ENCODE results near the gene DRC7. TPM values are rescaled to one million over a fixed set of nuclear protein-coding genes. Genes with fewer than 3 reads are reported as not detected.

Gene DRC7
- total RNA-seq, 4 donors from 2014 or later, result 0.22 to 2.1 TPM; not detected in 2

DNA sequence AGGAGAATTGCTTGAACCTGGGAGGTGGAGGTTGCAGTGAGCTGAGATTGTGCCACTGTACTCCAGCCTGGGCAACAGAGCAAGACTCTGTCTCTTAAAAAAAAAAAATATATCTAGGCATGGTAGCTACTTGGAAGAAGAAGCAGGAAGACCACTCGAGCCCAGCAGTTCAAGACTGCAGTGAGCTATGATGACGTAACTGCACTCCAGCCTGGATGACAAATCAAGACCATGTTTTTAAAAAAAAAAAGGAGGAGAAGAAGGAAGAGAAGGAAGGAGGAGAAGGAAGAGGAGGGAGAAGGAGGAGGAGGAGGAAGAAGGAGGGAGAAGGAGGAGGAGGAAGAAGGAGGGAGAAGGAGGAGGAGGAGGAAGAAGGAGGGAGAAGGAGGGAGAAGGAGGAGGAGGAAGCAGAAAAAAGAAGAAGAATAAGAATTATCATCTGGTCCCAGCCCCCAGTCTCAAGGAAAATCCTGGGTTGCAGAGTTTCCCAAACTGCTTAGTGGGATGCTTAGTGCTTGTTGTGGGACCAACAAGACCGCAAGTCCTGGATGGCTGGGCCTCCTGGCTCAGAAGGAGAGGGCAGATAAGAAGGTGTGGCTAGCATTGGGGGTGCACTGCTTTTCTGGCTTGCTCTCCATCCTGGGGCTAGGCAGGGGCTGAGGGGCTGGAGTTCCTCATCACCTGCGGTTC, 3.7 kb upstream of the DRC7 start:
- H3K4me3 ChIP-seq, result no peak overlapping the region
- H3K9me3 ChIP-seq, result no peaks in the 10 kb centered on the region
- no peaks in the 10 kb centered on the region for H3K27me3 ChIP-seq
- DNase-seq (ENCODE audit: low spot score in 2 of 2), result no peak
- 60 to 66% methylated on average over 3 to 4 of the region's 4 CpGs for WGBS, 2 donors
- no peaks in the 10 kb centered on the region for H3K36me3 ChIP-seq
- no peak overlapping the region for H3K27ac ChIP-seq
- H3K4me1 ChIP-seq, result peaks cover 0 to 5% (median 0%) of the 10 kb centered on the region in 4 donors
- TF ChIP-seq, protein P1, sequence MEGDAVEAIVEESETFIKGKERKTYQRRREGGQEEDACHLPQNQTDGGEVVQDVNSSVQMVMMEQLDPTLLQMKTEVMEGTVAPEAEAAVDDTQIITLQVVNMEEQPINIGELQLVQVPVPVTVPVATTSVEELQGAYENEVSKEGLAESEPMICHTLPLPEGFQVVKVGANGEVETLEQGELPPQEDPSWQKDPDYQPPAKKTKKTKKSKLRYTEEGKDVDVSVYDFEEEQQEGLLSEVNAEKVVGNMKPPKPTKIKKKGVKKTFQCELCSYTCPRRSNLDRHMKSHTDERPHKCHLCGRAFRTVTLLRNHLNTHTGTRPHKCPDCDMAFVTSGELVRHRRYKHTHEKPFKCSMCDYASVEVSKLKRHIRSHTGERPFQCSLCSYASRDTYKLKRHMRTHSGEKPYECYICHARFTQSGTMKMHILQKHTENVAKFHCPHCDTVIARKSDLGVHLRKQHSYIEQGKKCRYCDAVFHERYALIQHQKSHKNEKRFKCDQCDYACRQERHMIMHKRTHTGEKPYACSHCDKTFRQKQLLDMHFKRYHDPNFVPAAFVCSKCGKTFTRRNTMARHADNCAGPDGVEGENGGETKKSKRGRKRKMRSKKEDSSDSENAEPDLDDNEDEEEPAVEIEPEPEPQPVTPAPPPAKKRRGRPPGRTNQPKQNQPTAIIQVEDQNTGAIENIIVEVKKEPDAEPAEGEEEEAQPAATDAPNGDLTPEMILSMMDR (IDR thresholded peaks at IDR 0.05), result no peak
- TF ChIP-seq EP300 (IDR thresholded peaks at IDR 0.05), result no peak

GRCh38 chr16:57692636-57693035, 2.0 kb upstream of the DRC7 start:
- TF ChIP-seq, protein P1 (IDR thresholded peaks at IDR 0.05), result no peak
- TF ChIP-seq EP300 (IDR thresholded peaks at IDR 0.05), result no peak
- TF ChIP-seq POLR2A (IDR thresholded peaks at IDR 0.05), result no peak
- no peaks in the 10 kb centered on the region for H3K36me3 ChIP-seq
- no peaks in the 10 kb centered on the region for H3K9me3 ChIP-seq
- no peak for DNase-seq (ENCODE audit: low spot score in 2 of 2)
- no peak overlapping the region for H3K27ac ChIP-seq
- H3K4me1 ChIP-seq, result peaks cover 0 to 5% (median 0%) of the 10 kb centered on the region in 4 donors
- H3K4me3 ChIP-seq, result no peak overlapping the region
- 53% methylated on average over 2 of the region's 2 CpGs; no CpG with 5 or more reads in 1 of the 2 donors for WGBS, 2 donors
- no peaks in the 10 kb centered on the region for H3K27me3 ChIP-seq

- no peak for DNase-seq (ENCODE audit: low spot score in 2 of 2)
- Histone ChIP-seq H3K4me3 (no peak overlapping the region), H3K9me3 (no peaks in the 10 kb centered on the region), H3K27me3 (no peaks in the 10 kb centered on the region), H3K27ac (no peak overlapping the region), H3K4me1 (peaks cover 0 to 5% (median 0%) of the 10 kb centered on the region in 4 donors), H3K36me3 (no peaks in the 10 kb centered on the region)
- WGBS, 2 donors, result 57% methylated on average over 4 of the region's 4 CpGs; no CpG with 5 or more reads in 1 of the 2 donors
- TF ChIP-seq, protein P1 (IDR thresholded peaks at IDR 0.05), result no peak
- TF ChIP-seq EP300 (IDR thresholded peaks at IDR 0.05) (no peak), POLR2A (IDR thresholded peaks at IDR 0.05) (no peak)
Observed at GRCh38 chr16:57693550-57693949, 1.1 kb upstream of the DRC7 start.

- no peak for DNase-seq (ENCODE audit: low spot score in 2 of 2)
- 60 to 69% methylated on average over 10 of the region's 10 CpGs for WGBS, 2 donors
- Histone ChIP-seq H3K36me3 (no peaks in the 10 kb centered on the region), H3K4me3 (no peak overlapping the region), H3K27ac (no peak overlapping the region), H3K9me3 (no peaks in the 10 kb centered on the region), H3K4me1 (peaks cover 0 to 5% (median 0%) of the 10 kb centered on the region in 4 donors), H3K27me3 (no peaks in the 10 kb centered on the region)
- no peak for TF ChIP-seq POLR2A (IDR thresholded peaks at IDR 0.05)
- no peak for TF ChIP-seq EP300 (IDR thresholded peaks at IDR 0.05)
- TF ChIP-seq, protein P1 (IDR thresholded peaks at IDR 0.05), result no peak
Observed at GRCh38 chr16:57694231-57694724, 328 bp upstream of the DRC7 start.

GRCh38 chr16:57695680-57696069, 1.1 kb downstream of the DRC7 start:
- no peaks in the 10 kb centered on the region for H3K36me3 ChIP-seq
- WGBS, 2 donors, result 67 to 76% methylated on average over 5 of the region's 5 CpGs
- TF ChIP-seq, protein P1 (IDR thresholded peaks at IDR 0.05), result no peak
- TF ChIP-seq EP300 (IDR thresholded peaks at IDR 0.05), result no peak
- TF ChIP-seq POLR2A (IDR thresholded peaks at IDR 0.05), result no peak
- H3K4me3 ChIP-seq, result no peak overlapping the region
- DNase-seq (ENCODE audit: low spot score in 2 of 2), result no peak
- no peaks in the 10 kb centered on the region for H3K9me3 ChIP-seq
- H3K4me1 ChIP-seq, result peaks cover 0 to 5% (median 0%) of the 10 kb centered on the region in 4 donors
- H3K27ac ChIP-seq, result no peak overlapping the region
- no peaks in the 10 kb centered on the region for H3K27me3 ChIP-seq
